Liver (tissue), 3 donors: ENCODE data around the gene DOP1B.

ENCODE experiments used
- CTCF ChIP-seq: fragments of 150-350 bp; IDR thresholded peaks from 2 replicates; pipeline ENCODE4 v1.5.1; 2017; ENCODE audit warnings: improper control_type of control experiment, low read depth, low read length; ENCODE audit not compliant: missing input control
- EGR1 ChIP-seq, 2 donors: IDR thresholded peaks; 2 replicates each; pipeline ENCODE4 v1.6.1; 2016 to 2018; ENCODE audit warnings: antibody characterized with exemption in 2 of 2, low read depth in 2 of 2
- FOXA1 ChIP-seq: IDR thresholded peaks from 2 replicates; pipeline ENCODE4 v1.6.1; 2016; ENCODE audit warnings: antibody characterized with exemption
- GABPA ChIP-seq, 2 donors: IDR thresholded peaks in 1 of 2; conservative IDR thresholded peaks in 1 of 2; 2 replicates each; pipeline ENCODE4 v1.6.1; 2016; ENCODE audit warnings: antibody characterized with exemption in 2 of 2, mild to moderate bottlenecking in 1 of 2, moderate library complexity in 1 of 2
- JUND ChIP-seq, 2 donors: IDR thresholded peaks; 2 replicates each; pipeline ENCODE4 v1.6.1; 2016; ENCODE audit warnings: antibody characterized with exemption in 2 of 2
- RAD21 ChIP-seq, 2 donors: IDR thresholded peaks; 2 replicates each; pipeline ENCODE4 v1.6.1; 2016; ENCODE audit warnings: antibody characterized with exemption in 2 of 2, mild to moderate bottlenecking in 2 of 2
- REST ChIP-seq: IDR thresholded peaks from 2 replicates; pipeline ENCODE4 v1.6.1; 2016; ENCODE audit warnings: antibody characterized with exemption, mild to moderate bottlenecking
- RXRA ChIP-seq, 2 donors: IDR thresholded peaks; 2 replicates each; pipeline ENCODE4 v1.6.1; 2017 to 2018; ENCODE audit warnings: antibody characterized with exemption in 2 of 2, mild to moderate bottlenecking in 1 of 2
- SP1 ChIP-seq: IDR thresholded peaks from 2 replicates; pipeline ENCODE4 v1.6.1; 2018; ENCODE audit warnings: antibody characterized with exemption, mild to moderate bottlenecking
- TAF1 ChIP-seq: conservative IDR thresholded peaks from 2 replicates; pipeline ENCODE4 v1.6.1; 2016; ENCODE audit warnings: antibody characterized with exemption, mild to moderate bottlenecking
- YY1 ChIP-seq: IDR thresholded peaks from 2 replicates; pipeline ENCODE4 v1.6.1; 2016; ENCODE audit warnings: antibody characterized with exemption, mild to moderate bottlenecking
- TF ChIP-seq, protein P1 (sequence below): IDR thresholded peaks from 2 replicates; pipeline ENCODE4 v1.6.1; 2016; ENCODE audit warnings: antibody characterized with exemption
- TF ChIP-seq, protein P2 (sequence below): IDR thresholded peaks from 2 replicates; pipeline ENCODE4 v1.6.1; 2016; ENCODE audit warnings: antibody characterized with exemption
- donor health status: healthy.
- donor health status: healthy.

- no peak for TF ChIP-seq RAD21 (IDR thresholded peaks at IDR 0.05)
- TF ChIP-seq YY1: no peak
- no peak for TF ChIP-seq REST
- TF ChIP-seq CTCF: no peak
- TF ChIP-seq EGR1 (IDR thresholded peaks at IDR 0.05; ENCODE audit: low read depth in 2 of 2): no peak
- no peak for TF ChIP-seq TAF1
- TF ChIP-seq FOXA1: no peak
- TF ChIP-seq, protein P1, sequence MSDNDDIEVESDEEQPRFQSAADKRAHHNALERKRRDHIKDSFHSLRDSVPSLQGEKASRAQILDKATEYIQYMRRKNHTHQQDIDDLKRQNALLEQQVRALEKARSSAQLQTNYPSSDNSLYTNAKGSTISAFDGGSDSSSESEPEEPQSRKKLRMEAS: no peak
- TF ChIP-seq, protein P2, sequence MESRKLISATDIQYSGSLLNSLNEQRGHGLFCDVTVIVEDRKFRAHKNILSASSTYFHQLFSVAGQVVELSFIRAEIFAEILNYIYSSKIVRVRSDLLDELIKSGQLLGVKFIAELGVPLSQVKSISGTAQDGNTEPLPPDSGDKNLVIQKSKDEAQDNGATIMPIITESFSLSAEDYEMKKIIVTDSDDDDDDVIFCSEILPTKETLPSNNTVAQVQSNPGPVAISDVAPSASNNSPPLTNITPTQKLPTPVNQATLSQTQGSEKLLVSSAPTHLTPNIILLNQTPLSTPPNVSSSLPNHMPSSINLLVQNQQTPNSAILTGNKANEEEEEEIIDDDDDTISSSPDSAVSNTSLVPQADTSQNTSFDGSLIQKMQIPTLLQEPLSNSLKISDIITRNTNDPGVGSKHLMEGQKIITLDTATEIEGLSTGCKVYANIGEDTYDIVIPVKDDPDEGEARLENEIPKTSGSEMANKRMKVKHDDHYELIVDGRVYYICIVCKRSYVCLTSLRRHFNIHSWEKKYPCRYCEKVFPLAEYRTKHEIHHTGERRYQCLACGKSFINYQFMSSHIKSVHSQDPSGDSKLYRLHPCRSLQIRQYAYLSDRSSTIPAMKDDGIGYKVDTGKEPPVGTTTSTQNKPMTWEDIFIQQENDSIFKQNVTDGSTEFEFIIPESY: no peak
- TF ChIP-seq RXRA (IDR thresholded peaks at IDR 0.05): no peak
- TF ChIP-seq GABPA (IDR thresholded peaks at IDR 0.05 in 1 of 2, conservative IDR thresholded peaks at IDR 0.05 in 1 of 2): no peak
- TF ChIP-seq JUND (IDR thresholded peaks at IDR 0.05): no peak
- TF ChIP-seq SP1: no peak
Measured at GRCh38 chr21:36169470-36170128, 13.0 kb downstream of the DOP1B start.
